HFFc6 (cell line): ENCODE measurements around the gene FAM118B. TPM values are rescaled to one million over a fixed set of nuclear protein-coding genes. Genes with fewer than 3 reads are reported as not detected.

Experiments used
- DNase-seq: peaks from one replicate; pipeline ENCODE4 v3.0.0-alpha.2; 2018
- H3K27ac Mint-ChIP-seq: 2 replicates; pipeline ENCODE4 v1.8.0; 2020; ENCODE audit warnings: mild to moderate bottlenecking, mixed read lengths
- H3K27me3 Mint-ChIP-seq: 2 replicates; pipeline ENCODE4 v1.8.0; 2021; ENCODE audit warnings: mild to moderate bottlenecking, moderate library complexity, mixed read lengths; ENCODE audit not compliant: insufficient read depth
- H3K36me3 Mint-ChIP-seq: 2 replicates; pipeline ENCODE4 v1.8.0; 2021; ENCODE audit warnings: low read depth, mixed read lengths
- H3K4me1 Mint-ChIP-seq: 2 replicates; pipeline ENCODE4 v1.8.0; 2020; ENCODE audit warnings: low read depth, mixed read lengths
- H3K4me3 Mint-ChIP-seq: 2 replicates; pipeline ENCODE4 v1.8.0; 2020; ENCODE audit warnings: mild to moderate bottlenecking, moderate library complexity, mixed read lengths
- H3K9me3 Mint-ChIP-seq: 2 replicates; pipeline ENCODE4 v1.8.0; 2020; ENCODE audit warnings: mild to moderate bottlenecking, mixed read lengths
- CTCF ChIP-seq: fragments of 200-600 bp; sonication (generic); IDR thresholded peaks from 2 replicates; pipeline ENCODE4 v1.5.0; 2021; ENCODE audit warnings: antibody characterized with exemption, mild to moderate bottlenecking
- total RNA-seq, 6 experiments: library from RNA; stranded (reverse); fragmentation: NEBNext Ultra II Directional; extraction: Animal tissue kit (Norgen Biotek cat#: 25700); gene quantifications; 2 replicates in 1 of 6; 3 replicates in 5 of 6; pipeline ENCODE4 v1.2.3, GENCODE V29; 2021

Gene FAM118B
- total RNA-seq, 6 experiments from 2014 or later: 16.4 to 19.6 (median 17.8) TPM

DNA sequence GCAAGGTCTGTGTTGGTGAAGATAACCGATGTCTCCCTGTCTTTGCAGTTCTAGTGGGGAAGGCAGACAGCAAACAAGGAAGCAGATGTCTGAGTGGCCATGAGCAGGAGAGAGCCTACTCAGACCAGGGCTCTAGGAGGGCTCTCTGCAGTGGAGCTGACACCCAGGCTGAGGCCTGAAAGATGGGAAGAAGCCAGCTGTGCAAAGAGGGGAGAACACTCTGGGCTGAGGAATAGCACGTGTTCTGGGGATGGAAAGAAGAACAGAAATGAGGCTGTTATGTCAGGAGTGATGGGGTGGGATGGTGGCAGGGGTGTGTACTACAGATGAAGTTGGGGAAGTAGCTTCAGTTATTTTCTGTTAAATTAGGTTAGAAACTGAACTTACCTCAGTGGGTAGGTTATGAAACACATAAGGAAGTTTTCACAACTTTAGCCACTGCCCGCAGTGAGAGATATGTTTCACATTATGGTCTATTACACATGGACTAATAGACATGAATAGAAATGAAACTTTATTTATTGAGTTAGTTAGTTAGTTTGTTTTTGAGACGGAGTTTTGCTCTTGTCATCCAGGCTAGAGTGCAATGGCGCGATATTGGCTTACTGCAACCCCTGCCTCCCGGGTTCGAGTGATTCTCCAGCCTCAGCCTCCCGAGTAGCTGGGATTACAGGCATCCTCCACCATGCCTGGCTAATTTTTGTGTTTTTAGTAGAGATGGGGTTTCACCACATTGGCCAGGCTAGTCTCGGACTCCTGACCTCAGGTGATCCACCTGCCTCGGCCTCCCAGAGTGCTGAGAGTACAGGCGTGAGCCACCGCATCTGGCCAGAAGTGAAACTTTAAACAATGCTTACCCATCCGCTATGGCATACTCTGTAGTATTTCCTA lies 100.1 kb downstream of the FAM118B start:
- Mint-ChIP-seq H3K4me3 (no peak overlapping the region), H3K4me1 (peaks cover 53% of the 10 kb centered on the region), H3K27ac (no peak overlapping the region; the same call in 1 of the 2 replicates), H3K9me3 (no peaks in the 10 kb centered on the region), H3K27me3 (peaks cover 2% of the 10 kb centered on the region; the same call in 1 of the 2 replicates), H3K36me3 (peaks cover 18% of the 10 kb centered on the region; the same call in 1 of the 2 replicates)
- no peak; the same call in 1 of the 2 replicates for TF ChIP-seq CTCF
- no peak for DNase-seq

Other genes starting within 250 kb of the FAM118B start
- gene CDON, start 148.9 kb upstream of the FAM118B start, total RNA-seq: 1 to 10 TPM; 1.3 to 2.0 (median 1.9) TPM
- 10 to 100 TPM; 18.8 to 20.9 (median 19.6) TPM for gene RPUSD4, start 132 bp upstream of the FAM118B start, total RNA-seq
- gene SRPRA, start 57.1 kb downstream of the FAM118B start, total RNA-seq: 100 to 1,000 TPM; 153 to 177 (median 162) TPM
- 10 to 100 TPM; 10.4 to 15.9 (median 14.9) TPM for gene FOXRED1, start 57.4 kb downstream of the FAM118B start, total RNA-seq
- 1 to 10 TPM; 7.6 to 9.7 (median 8.2) TPM for gene TIRAP, start 71.3 kb downstream of the FAM118B start, total RNA-seq
- gene DCPS, start 92.3 kb downstream of the FAM118B start, total RNA-seq: 10 to 100 TPM; 19.0 to 26.6 (median 24.3) TPM
- 10 to 100 TPM; 25.9 to 34.6 (median 30.0) TPM for gene ST3GAL4, start 143.9 kb downstream of the FAM118B start, total RNA-seq